ENCODE data around the gene NPPA.

DNA sequence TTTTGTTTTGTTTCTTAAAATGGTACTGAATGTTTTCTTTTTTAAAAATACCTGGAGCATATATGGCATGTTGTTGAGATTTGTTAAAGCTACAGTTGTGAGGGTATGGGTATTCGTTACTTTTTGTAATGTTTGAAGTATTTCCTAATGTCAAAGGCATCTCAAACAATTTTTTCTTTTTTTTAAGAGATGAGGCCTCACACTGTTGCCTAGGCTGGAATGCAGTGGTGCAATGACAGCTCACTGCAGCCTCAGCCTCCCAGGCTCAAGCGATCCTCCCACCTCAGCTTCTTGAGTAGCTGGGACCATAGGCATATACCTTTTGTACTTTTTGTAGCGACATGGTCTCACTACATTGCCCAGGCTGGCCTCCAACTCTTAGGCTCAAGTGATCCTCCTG, 25.5 kb downstream of the NPPA start:
- TF ChIP-seq, protein P1, sequence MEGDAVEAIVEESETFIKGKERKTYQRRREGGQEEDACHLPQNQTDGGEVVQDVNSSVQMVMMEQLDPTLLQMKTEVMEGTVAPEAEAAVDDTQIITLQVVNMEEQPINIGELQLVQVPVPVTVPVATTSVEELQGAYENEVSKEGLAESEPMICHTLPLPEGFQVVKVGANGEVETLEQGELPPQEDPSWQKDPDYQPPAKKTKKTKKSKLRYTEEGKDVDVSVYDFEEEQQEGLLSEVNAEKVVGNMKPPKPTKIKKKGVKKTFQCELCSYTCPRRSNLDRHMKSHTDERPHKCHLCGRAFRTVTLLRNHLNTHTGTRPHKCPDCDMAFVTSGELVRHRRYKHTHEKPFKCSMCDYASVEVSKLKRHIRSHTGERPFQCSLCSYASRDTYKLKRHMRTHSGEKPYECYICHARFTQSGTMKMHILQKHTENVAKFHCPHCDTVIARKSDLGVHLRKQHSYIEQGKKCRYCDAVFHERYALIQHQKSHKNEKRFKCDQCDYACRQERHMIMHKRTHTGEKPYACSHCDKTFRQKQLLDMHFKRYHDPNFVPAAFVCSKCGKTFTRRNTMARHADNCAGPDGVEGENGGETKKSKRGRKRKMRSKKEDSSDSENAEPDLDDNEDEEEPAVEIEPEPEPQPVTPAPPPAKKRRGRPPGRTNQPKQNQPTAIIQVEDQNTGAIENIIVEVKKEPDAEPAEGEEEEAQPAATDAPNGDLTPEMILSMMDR (IDR thresholded peaks at IDR 0.05): no peak
- TF ChIP-seq POLR2AphosphoS5 (IDR thresholded peaks at IDR 0.05): no peak
